Mucosa of descending colon (tissue), 3 donors: ENCODE results near the gene ANKRD13D. TPM values are rescaled to one million over a fixed set of nuclear protein-coding genes. Genes with fewer than 3 reads are reported as not detected.

ENCODE experiments used
- ATAC-seq: fragments of 200-7000 bp; cut with Tn5 transposase; one replicate; pipeline ENCODE4 v1.9.1; 2020; ENCODE audit warnings: mild to moderate bottlenecking, moderate library complexity
- DNase-seq, 3 donors: peaks; one replicate each; pipeline ENCODE4 v3.0.0-alpha.2; 2020
- H3K36me3 ChIP-seq: fragments of 200-600 bp; one replicate; pipeline ENCODE4 v1.8.0; 2021; ENCODE audit warnings: low read depth, mild to moderate bottlenecking
- H3K4me1 ChIP-seq: fragments of 200-600 bp; one replicate; pipeline ENCODE4 v1.8.0; 2021; ENCODE audit warnings: low read depth, mild to moderate bottlenecking
- H3K4me3 ChIP-seq: fragments of 200-600 bp; one replicate; pipeline ENCODE4 v1.8.0; 2021; ENCODE audit warnings: mild to moderate bottlenecking
- H3K9me3 ChIP-seq: fragments of 200-600 bp; one replicate; pipeline ENCODE4 v1.8.0; 2021; ENCODE audit warnings: mild to moderate bottlenecking
- CTCF ChIP-seq: fragments of 200-600 bp; IDR thresholded peaks from one replicate; pipeline ENCODE4 v1.8.0; 2022; ENCODE audit warnings: antibody characterized with exemption, mild to moderate bottlenecking
- intact Hi-C, 2 donors: fragments of 100-400 bp; cut with DNase I in 1 of 2; cut with micrococcal nuclease in 1 of 2; formaldehyde crosslinking; loops; one replicate each; pipeline versions ENCODE4 v1.11.0 to v1.11.1; 2022; cut with DNase I, micrococcal nuclease
- total RNA-seq, 3 donors: library from RNA; stranded (reverse); fragmentation: NEBNext Ultra II Directional in 2 of 3; extraction: Animal tissue kit (Norgen Biotek cat#: 25700) in 2 of 3; gene quantifications; one replicate each; pipeline versions ENCODE4 v1.2.1 to v1.2.4, GENCODE V29; 2021 to 2023
- donor health status: DM: no; HTN: no; CAD: no; lungs with moderate emphysema.
- donor health status: DM: no; HTN: no; CAD: no.
- donor health status: DM: no; HTN: yes; CAD: no.

Gene ANKRD13D
- total RNA-seq, 3 donors from 2014 or later, result 20.0 to 46.3 (median 26.7) TPM

- H3K36me3 ChIP-seq, result no peaks in the 10 kb centered on the region
- H3K9me3 ChIP-seq, result no peaks in the 10 kb centered on the region
- peaks cover 11% of the 10 kb centered on the region for H3K4me1 ChIP-seq
- intact Hi-C loops, result no loop called here
- TF ChIP-seq CTCF, result no peak
- ATAC-seq (no peak), DNase-seq (no peak)
- no peak overlapping the region for H3K4me3 ChIP-seq
These were observed 22.0 kb downstream of the ANKRD13D start for GRCh38 chr11:67311051-67311555.

- Histone ChIP-seq H3K36me3 (no peaks in the 10 kb centered on the region), H3K4me1 (peaks cover 11% of the 10 kb centered on the region), H3K4me3 (no peak overlapping the region), H3K9me3 (no peaks in the 10 kb centered on the region)
- intact Hi-C loops, result no loop called here
- peak; percentile 11 for ATAC-seq
- no peak for DNase-seq
- TF ChIP-seq CTCF, result no peak
These were observed 22.5 kb downstream of the ANKRD13D start for GRCh38 chr11:67311556-67312082.

- TF ChIP-seq CTCF, result no peak
- no peaks in the 10 kb centered on the region for H3K9me3 ChIP-seq
- peak; percentile 85 to 89 (median 87) for DNase-seq
- no peak overlapping the region for H3K4me3 ChIP-seq
- H3K36me3 ChIP-seq, result no peaks in the 10 kb centered on the region
- intact Hi-C loops, result no loop called here
- peaks cover 11% of the 10 kb centered on the region for H3K4me1 ChIP-seq
- peak; percentile 74 for ATAC-seq
These were observed 23.3 kb downstream of the ANKRD13D start for GRCh38 chr11:67312187-67313021.

- intact Hi-C loops, result no loop called here
- no peaks in the 10 kb centered on the region for H3K36me3 ChIP-seq
- H3K4me1 ChIP-seq, result peaks cover 11% of the 10 kb centered on the region
- H3K4me3 ChIP-seq, result no peak overlapping the region
- TF ChIP-seq CTCF, result no peak
- no peak for DNase-seq
- no peaks in the 10 kb centered on the region for H3K9me3 ChIP-seq
- no peak for ATAC-seq
These were observed 24.2 kb downstream of the ANKRD13D start for GRCh38 chr11:67313125-67313890.

- no peaks in the 10 kb centered on the region for H3K36me3 ChIP-seq
- intact Hi-C loops, result no loop called here
- H3K4me1 ChIP-seq, result peaks cover 11% of the 10 kb centered on the region
- no peak for ATAC-seq
- DNase-seq, result no peak
- no peak for TF ChIP-seq CTCF
- H3K4me3 ChIP-seq, result no peak overlapping the region
- H3K9me3 ChIP-seq, result no peaks in the 10 kb centered on the region
These were observed 25.1 kb downstream of the ANKRD13D start for GRCh38 chr11:67314218-67314617.
